Measurements from ENCODE around the gene PALLD. TPM values are rescaled to one million over a fixed set of nuclear protein-coding genes. Genes with fewer than 3 reads are reported as not detected.
"Not testable (repeated sequence)": the region's sequence is repeated elsewhere in the genome, so short reads cannot be mapped to it uniquely, and the experiment has no call there.

The PALLD gene
- total RNA-seq, 4 donors from 2014 or later = 60.2 to 437 (median 118) TPM

DNA sequence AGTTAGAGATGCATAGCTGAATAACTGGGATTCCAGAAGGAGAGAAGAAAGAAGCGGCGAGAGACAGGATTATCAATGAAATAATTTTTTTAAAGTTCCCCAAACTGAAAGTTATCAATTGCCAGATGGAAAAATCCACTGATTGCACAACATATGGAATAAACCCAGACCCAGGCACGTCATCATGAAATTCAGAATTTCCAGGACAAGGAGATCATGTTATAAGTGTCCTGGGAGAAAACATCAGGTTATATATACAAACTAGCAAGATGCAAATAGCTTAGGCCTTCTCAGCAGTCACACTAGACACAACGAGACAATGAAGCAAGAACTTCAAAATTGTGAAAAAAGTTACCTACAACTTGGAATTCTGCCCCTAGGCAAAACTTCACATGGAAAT lies 200.0 kb downstream of the PALLD start:
- no peak for DNase-seq
- H3K27me3 ChIP-seq = no peaks in the 10 kb centered on the region
- no peak overlapping the region for H3K4me3 ChIP-seq
- H3K36me3 ChIP-seq = no peaks in the 10 kb centered on the region
- no peak for TF ChIP-seq POLR2A (IDR thresholded peaks at IDR 0.05)
- TF ChIP-seq, protein P1, sequence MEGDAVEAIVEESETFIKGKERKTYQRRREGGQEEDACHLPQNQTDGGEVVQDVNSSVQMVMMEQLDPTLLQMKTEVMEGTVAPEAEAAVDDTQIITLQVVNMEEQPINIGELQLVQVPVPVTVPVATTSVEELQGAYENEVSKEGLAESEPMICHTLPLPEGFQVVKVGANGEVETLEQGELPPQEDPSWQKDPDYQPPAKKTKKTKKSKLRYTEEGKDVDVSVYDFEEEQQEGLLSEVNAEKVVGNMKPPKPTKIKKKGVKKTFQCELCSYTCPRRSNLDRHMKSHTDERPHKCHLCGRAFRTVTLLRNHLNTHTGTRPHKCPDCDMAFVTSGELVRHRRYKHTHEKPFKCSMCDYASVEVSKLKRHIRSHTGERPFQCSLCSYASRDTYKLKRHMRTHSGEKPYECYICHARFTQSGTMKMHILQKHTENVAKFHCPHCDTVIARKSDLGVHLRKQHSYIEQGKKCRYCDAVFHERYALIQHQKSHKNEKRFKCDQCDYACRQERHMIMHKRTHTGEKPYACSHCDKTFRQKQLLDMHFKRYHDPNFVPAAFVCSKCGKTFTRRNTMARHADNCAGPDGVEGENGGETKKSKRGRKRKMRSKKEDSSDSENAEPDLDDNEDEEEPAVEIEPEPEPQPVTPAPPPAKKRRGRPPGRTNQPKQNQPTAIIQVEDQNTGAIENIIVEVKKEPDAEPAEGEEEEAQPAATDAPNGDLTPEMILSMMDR (IDR thresholded peaks at IDR 0.05) = no peak
- no peaks in the 10 kb centered on the region for H3K9me3 ChIP-seq
- H3K4me1 ChIP-seq = peaks cover 0 to 26% (median 0%) of the 10 kb centered on the region in 3 donors
- intact Hi-C loops (cut with DNase I) = no loop called here
- 86% methylated on average over 4 of the region's 4 CpGs for WGBS, 2 donors
- H3K27ac ChIP-seq = no peak overlapping the region

DNA sequence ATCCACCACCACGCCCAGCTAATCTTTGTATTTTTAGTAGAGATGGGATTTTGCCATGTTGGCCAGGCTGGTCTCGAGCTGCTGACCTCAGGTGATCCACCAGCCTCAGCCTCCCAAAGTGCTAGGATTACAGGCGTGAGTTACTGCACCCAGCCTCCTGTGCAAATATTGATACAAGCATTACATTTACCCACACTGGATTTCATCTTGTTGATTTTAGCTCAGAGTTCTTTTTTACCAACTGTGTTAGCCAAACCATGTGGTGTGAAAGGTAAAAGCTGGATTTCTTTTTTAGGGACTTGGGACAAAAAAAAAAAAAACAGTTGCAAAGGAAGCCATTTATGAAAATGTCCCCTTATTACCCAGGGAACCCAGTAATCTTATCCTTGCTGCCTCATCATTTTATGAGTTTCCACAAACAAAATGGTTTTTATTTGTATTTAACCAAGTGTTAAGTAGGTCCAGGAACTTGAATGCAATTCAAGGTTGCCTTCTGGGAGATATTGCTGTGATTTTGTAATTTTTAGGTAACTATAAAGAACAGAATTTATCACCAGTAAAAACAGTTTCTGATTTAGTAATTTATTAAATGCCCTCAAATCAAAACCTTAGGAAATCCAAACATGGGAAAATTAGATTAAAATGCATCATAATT lies 202.5 kb downstream of the PALLD start:
- intact Hi-C loops (cut with DNase I) = no loop called here
- TF ChIP-seq POLR2A (IDR thresholded peaks at IDR 0.05) = no peak
- TF ChIP-seq, protein P1 (IDR thresholded peaks at IDR 0.05) = no peak
- Histone ChIP-seq H3K27ac (no peak overlapping the region), H3K36me3 (no peaks in the 10 kb centered on the region), H3K9me3 (no peaks in the 10 kb centered on the region), H3K27me3 (no peaks in the 10 kb centered on the region), H3K4me3 (no peak overlapping the region), H3K4me1 (peaks cover 0 to 13% (median 0%) of the 10 kb centered on the region in 3 donors)
- DNase-seq = no peak
- WGBS, 2 donors = 68 to 89% methylated on average over 3 of the region's 3 CpGs

DNA sequence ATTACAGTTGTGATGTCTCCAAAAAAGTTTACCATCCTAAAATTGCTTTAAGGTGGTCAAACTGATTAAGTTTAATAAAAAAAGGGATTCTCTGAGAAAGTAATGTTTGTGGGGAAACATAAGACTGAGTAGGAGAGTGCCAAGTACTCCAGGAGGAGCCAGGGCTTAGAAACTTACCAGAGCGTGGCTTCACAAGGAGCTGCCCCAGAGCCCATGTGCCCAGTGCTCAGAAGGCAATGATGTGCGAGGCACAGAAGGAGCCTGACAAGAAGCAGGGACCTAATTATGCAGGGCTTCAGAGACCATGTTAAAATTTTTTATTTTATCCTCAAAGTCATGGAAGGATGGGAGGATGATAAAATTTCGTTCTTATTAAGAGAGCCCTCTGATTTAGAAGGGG lies 204.2 kb downstream of the PALLD start:
- intact Hi-C loops (cut with DNase I) = no loop called here

DNA sequence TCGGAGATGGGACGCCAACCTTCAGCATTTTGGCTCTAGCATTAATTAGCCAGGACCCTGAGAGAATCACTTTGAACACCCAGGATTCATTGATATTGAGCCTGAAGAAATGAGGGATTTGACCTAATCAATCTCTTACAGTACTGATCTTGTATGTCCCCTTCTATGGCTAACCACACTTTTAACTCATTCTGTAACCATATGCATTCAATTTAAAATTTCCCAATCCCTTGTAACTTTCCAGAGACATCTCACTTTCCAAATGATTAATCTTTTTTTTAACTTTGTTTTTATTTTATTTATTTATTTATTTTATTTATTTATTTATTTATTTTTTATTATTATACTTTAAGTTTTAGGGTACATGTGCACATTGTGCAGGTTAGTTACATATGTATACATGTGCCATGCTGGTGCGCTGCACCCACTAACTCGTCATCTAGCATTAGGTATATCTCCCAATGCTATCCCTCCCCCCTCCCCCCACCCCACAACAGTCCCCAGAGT lies 205.8 kb downstream of the PALLD start:
- H3K4me3 ChIP-seq; H3K9me3 ChIP-seq; H3K27me3 ChIP-seq; H3K4me1 ChIP-seq; H3K36me3 ChIP-seq; intact Hi-C loops (cut with DNase I); H3K27ac ChIP-seq; DNase-seq: not testable (repeated sequence)
- 92 to 97% methylated on average over 2 of the region's 4 CpGs for WGBS, 2 donors

More for the DNA sequence above, 204.2 kb downstream of the PALLD start:
- Histone ChIP-seq H3K4me3 (no peak overlapping the region), H3K27ac (no peak overlapping the region), H3K36me3 (no peaks in the 10 kb centered on the region), H3K27me3 (no peaks in the 10 kb centered on the region), H3K4me1 (no peaks in the 10 kb centered on the region), H3K9me3 (no peaks in the 10 kb centered on the region)
- no peak for DNase-seq
- no peak for TF ChIP-seq POLR2A (IDR thresholded peaks at IDR 0.05)
- TF ChIP-seq, protein P1 (IDR thresholded peaks at IDR 0.05) = no peak
- 86 to 88% methylated on average over 3 of the region's 3 CpGs for WGBS, 2 donors

DNA sequence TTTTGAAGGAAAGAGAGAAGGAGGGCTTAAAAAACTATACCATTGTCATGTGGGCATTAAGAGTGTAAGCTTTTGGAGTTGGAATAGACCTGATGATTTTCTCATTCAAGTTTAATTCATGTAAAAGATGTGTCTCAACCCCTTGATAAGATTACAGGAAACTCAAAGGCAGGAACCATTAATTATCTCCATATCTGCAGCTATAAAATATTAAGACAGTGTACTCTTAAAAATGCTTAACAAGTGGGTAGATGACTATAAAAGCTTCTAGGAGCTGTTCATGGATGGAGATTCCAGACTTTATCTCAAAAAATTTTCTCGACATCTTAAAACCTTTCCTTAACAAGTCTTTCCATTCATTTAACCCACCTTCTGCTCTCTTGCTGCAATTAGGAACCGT lies 208.3 kb downstream of the PALLD start:
- H3K27me3 ChIP-seq = no peaks in the 10 kb centered on the region
- intact Hi-C loops (cut with DNase I) = no loop called here
- TF ChIP-seq POLR2A (IDR thresholded peaks at IDR 0.05) = no peak
- TF ChIP-seq, protein P1 (IDR thresholded peaks at IDR 0.05) = no peak
- H3K4me1 ChIP-seq = peaks cover 0 to 2% (median 0%) of the 10 kb centered on the region in 3 donors
- H3K9me3 ChIP-seq = no peaks in the 10 kb centered on the region
- no peak for DNase-seq
- WGBS, 2 donors = 85 to 86% methylated on average over 2 of the region's 2 CpGs
- H3K4me3 ChIP-seq = no peak overlapping the region
- H3K27ac ChIP-seq = no peak overlapping the region
- H3K36me3 ChIP-seq = no peaks in the 10 kb centered on the region

All from esophagus squamous epithelium (tissue), 5 donors.